CD4-positive, alpha-beta T cell treated with Interleukin-17A for 1 hour (primary cell): ENCODE results near the gene PPM1H.
"Not testable (repeated sequence)": the region's sequence is repeated elsewhere in the genome, so short reads cannot be mapped to it uniquely, and the experiment has no call there.

Experiments used
- DNase-seq: peaks from one replicate; pipeline ENCODE4 v3.0.0-alpha.2; 2020

Gene PPM1H

GRCh38 chr12:62943779-62944395 is 8.9 kb upstream of the PPM1H start:
- no peak for DNase-seq

DNA sequence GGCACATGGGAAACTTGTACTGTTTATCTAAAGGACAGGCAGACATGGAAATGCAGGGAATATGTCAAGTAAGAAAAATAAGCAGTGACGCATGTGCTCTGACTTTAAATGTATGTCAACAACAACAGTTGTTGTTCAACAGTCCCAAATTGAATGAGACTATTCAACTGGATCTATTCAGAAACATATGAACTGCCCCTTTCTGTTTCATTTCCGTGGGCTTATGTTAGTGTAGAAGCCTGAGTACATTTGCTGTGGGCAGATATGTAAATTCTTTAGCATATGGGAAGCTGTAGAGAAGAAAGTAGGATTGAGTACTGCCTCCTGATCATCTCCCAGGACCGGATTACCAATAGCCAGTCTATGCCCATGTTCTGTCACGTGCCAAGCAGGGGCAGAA is 7.4 kb upstream of the PPM1H start:
- DNase-seq = not testable (repeated sequence)

GRCh38 chr12:62934239-62934798 is 631 bp downstream of the PPM1H start:
- no peak for DNase-seq

DNA sequence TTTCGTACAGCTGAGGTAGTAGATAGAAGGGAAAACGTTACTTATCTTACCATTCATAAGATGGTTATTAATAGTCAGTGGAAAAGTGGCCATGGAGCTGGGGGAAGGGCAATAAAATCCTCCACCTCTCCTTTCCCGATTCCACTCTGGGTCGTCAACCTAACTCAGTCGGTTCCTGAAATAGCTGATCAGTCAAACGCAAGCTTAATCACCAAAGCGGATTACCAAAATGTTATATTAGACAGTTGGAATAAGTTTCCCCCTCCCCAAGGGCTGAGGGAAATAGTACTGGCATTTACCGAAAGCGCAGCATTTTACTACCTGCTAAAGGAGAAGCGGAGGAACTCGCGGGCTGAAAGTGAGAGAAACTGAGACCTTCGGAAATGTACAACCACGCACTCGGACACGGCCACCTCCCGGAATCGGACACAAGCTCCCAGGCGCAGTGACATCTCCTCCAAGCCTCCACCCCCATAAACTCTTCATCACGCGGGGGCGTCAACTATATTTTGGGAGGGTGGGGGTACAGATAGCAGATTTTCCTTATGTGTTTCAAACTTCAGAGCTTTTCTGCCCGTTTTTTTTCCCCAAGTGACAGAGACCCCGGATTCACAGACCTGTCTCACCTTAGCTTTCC is 1.2 kb downstream of the PPM1H start:
- no peak for DNase-seq

DNA sequence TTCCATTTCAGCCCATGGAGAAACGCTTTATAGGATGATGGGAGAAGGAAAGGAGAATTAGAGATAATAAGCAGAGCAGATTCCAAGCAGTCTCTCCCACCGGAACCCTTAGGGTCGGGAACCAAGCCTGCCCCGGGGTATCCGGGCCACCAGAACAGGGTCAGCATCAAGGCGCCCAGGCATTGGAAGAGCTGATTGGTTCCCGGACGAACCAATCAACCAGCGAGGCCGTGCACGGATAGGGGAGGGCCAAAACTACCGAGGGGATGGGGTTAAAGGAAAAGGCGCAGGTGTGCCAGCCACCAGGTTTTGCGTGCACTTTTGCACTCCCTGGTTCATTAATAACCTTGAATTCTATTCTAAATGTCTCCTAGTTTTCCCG is 1.7 kb downstream of the PPM1H start:
- DNase-seq = no peak

DNA sequence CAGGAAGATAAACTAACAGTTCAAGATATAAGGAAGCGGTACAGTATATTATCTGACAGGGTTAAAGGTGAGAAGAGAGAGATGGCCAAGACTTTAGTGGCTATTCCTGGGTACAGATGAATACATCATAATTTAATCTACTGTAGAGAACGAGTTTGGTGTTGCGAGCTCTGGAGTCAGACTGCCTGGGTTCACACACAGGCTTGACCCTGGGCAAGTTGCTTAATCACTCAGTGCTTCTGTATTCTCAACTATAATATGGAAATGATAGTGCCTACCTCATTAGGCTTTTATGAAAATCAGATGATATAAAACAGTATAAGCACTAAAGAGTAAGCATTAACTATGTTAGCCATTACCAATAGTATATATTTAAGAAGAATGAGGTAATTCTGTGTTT is 3.5 kb downstream of the PPM1H start:
- no peak for DNase-seq

DNA sequence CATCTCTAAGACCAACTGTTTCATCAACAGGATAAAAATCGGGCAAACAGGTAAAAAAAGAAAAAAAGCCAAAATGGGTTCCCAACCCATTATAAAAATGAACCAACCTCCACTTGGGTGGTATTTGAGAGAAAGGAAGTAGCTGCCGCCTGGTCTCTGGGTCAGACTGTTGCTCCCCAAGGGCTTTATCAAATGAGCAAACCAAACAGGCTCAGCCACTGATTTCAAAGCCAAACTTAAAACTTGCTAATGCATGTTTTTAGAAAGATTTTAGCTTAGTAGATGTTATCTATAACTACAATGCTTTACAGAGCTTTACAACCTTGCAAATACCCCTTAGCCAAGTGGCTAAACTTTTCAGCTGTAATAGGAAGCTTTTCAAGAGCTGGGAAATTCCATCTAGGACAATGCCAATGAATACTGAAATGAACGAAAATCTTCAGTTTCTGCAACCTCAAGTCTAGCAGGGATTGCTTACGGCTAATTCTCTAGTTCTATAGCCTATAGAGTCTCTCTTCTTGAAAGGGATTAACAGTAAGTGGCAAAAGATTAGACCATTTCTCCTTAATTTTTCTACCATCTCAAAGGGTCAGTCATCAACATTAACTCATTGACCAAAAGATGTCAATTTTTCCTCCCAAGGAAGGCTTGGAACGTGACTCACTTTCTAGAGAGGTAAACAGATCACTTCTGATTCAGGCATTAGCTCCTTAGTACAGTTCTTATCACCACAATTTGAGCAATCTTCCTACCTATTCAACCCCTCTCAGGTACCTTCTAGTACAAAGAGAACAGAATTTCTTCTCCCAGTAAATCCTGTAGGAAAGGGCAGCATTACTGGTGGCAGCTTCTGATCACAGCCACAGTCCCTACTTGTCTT is 4.2 kb downstream of the PPM1H start:
- DNase-seq = no peak

DNA sequence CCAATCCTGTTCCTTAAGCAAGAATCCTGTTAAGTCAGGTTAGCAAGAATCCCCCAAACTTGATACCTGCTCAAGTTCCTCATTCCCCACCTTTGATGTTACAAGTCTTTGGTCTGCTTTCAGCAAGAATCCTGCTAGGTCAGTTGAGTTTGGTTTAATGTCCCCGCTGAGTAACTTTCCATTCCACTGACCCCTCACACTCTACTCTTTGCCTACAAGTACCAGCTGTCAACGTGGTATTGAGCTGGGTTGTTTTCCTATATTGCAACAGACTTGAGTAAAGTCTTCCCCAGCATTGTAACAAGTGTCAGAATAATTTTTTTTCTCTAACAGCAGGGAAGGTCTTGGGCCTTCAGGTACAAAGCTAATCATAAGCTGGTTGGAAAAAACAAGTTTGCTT is 6.3 kb downstream of the PPM1H start:
- no peak for DNase-seq

DNA sequence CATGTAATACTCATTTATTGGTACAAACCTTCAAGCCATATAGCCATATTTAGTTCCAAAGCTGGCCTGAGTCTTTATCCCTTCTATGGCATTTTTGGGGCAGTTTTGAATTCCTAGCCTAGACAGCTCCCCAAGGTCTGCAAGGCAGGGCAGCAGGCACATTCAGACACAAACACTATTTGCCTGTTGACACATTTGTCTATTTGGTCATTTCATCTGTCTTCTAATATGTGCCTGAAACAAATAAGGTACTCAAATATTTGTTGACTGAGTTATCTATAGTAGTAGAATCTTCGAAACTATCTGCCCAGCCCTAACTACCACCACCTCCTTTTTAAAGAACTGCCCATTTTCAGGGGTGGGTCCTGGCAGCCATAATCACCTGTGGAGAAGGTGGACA is 9.3 kb downstream of the PPM1H start:
- DNase-seq = no peak

DNA sequence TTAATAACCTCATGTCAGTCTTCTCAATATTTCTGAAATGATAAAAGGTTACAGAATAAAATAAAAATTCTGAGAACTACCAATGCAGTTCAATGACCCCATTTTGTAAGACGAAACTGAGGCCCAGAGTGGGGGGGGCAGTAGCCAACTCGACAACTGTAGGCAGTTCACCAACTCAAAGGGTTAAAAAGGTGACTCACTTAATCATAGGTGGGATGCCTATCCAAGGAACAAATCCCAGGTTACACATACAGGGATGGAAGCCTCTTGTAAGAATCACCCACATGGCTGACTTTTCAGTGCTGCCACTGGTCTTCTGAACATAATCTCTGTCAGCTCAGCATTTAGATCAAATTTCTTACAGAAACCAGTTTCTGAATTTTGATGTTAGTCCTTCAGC is 10.9 kb downstream of the PPM1H start:
- no peak for DNase-seq

DNA sequence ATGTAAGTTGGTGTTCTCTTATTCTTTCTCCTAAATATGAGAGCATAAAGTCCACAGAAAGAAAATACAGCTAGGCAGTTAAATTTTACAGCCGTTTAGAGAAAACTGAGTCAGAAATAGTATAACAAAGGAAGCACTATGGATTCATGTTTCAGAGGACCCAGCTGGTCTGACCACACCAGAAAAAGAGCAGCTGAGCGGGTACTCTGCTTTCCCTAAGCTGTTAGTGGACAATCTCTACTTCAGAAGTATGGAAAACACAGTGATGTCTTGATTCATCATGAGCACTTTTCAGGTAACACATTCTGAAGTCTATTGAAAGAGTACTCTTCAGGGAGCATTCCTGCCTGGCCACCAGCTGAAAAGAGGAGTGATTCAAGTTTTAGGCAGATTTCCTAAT is 12.4 kb downstream of the PPM1H start:
- DNase-seq = no peak

DNA sequence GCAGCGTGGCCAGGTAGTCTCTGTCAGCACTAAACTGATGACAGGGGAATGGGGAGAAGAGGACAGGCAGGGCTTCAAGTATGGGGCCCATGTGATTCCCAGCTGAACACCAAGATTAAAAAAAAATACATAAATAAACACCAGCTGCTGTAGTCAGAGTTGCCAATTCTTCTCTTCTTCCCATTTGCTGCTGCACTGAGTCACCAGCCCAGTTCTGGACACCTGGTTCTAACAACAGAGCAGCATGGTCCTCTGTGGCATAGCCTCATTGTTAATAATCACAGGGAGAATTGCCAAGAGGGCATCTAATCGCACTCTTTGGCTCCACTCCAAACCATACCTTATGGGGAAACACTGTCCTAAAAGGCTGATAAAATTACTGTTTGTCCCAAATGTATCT is 15.1 kb downstream of the PPM1H start:
- DNase-seq = no peak

DNA sequence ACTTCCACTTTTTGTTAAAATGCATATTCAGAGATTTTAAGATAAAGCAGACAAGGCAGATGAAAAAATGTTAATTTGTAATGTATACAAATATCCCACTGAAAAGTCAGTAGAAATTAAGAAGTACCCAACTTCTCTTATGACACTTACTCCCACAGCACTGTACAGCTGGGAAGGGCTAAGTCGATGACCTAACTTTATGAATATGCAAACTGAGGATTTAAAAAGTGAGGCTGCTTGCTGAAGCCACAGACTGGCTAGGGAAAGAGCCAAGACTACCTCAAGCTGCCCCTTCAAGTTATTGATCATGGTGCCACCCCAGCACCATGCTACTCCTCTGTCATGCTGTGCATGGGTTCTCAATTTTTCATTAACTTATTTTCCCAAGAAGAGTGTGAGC is 17.0 kb downstream of the PPM1H start:
- DNase-seq = no peak

GRCh38 chr12:62916632-62917425 is 18.1 kb downstream of the PPM1H start:
- no peak for DNase-seq

- no peak for DNase-seq
Observed at GRCh38 chr12:62915204-62915529, 19.8 kb downstream of the PPM1H start.

- DNase-seq = no peak
Observed at GRCh38 chr12:62914443-62915203, 20.3 kb downstream of the PPM1H start.

- DNase-seq = no peak
Observed at GRCh38 chr12:62913380-62913779, 21.6 kb downstream of the PPM1H start.

GRCh38 chr12:62912644-62913043 is 22.3 kb downstream of the PPM1H start:
- DNase-seq = no peak

DNA sequence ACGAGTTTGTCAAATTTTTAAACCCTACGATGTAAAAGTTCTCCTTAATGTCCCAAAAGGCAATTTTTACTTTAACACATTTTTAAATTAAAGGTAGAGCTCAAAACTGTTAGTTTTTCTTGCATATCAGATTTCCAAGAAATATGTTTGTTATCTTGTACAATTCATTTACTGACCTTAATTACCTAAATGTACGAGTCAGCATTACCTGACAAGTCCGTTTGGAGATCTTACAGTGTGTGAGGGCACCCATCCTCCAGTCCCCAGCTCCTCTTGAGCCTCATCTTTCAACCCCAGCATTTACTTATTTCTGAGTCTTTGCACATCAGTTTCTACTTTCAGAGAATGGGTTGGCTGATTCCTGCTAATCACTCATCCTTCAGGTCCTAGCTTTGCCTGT is 23.7 kb downstream of the PPM1H start:
- DNase-seq = no peak

DNA sequence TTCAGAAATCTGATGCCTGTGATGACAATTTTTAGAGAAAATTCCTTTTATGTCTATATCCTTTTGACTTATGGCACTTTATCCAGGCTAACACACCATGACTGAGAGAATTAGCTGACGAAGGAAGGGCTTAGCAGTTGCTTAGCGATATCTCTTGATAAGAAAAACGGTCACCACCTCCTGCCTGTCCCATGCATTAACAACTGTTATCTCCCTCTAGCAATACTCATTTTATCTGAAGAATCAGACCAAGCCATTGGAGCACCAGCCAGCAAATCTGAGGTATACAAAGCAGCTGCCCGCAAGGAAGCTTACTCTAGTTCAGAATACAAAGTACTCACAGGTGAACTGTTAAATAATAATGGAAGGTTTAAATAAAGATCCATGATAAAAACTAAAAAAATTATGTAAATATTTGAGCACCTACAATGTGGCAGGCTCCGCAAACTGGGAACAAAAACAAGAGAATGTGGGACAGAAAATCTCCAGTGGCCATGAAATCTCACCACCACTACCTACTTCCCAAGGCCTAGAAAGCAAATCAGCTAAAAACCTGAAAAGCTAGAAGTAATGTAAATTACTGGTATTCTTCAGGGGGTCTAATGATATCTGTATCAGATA is 24.3 kb downstream of the PPM1H start:
- no peak for DNase-seq

DNA sequence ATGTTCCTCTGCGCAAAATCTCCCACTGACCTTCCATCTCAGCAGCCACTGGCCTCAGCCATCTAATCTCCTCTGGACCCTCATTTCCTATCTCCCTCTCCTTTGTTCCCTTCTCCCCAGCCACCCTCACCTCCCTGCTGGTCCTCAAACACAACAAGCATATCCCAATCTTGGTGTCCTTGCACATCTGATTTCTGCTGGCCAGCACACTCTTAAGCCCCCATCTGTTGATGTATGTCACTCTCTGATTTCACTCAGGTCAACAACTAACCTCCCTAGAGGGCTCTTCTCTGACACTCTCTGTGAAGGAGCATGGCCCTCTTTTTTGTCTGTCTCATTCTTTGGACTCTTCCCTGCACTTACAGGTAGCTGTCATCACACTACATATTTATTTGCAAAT is 25.6 kb downstream of the PPM1H start:
- no peak for DNase-seq

GRCh38 chr12:62908674-62909073 is 26.3 kb downstream of the PPM1H start:
- no peak for DNase-seq
